Astrocyte (in vitro differentiated cells and primary cell): ENCODE results near the gene ONECUT3.

Source experiments
- CTCF ChIP-seq: IDR thresholded peaks from 2 replicates; pipeline ENCODE4 v1.5.1; 2011; ENCODE audit warnings: low read depth, mild to moderate bottlenecking, inconsistent platforms, low read length, moderate library complexity; ENCODE audit not compliant: insufficient read depth
- EZH2 ChIP-seq: IDR thresholded peaks from 2 replicates; pipeline ENCODE4 v1.6.1; 2012; ENCODE audit warnings: mild to moderate bottlenecking, low read length, inconsistent platforms; ENCODE audit not compliant: insufficient read depth

- TF ChIP-seq CTCF = no peak
- TF ChIP-seq EZH2 = no peak
These were observed 41.3 kb downstream of the ONECUT3 start for GRCh38 chr19:1794424-1795172.
